ENCODE measurements around the gene RAB11FIP3.

The RAB11FIP3 gene

DNA sequence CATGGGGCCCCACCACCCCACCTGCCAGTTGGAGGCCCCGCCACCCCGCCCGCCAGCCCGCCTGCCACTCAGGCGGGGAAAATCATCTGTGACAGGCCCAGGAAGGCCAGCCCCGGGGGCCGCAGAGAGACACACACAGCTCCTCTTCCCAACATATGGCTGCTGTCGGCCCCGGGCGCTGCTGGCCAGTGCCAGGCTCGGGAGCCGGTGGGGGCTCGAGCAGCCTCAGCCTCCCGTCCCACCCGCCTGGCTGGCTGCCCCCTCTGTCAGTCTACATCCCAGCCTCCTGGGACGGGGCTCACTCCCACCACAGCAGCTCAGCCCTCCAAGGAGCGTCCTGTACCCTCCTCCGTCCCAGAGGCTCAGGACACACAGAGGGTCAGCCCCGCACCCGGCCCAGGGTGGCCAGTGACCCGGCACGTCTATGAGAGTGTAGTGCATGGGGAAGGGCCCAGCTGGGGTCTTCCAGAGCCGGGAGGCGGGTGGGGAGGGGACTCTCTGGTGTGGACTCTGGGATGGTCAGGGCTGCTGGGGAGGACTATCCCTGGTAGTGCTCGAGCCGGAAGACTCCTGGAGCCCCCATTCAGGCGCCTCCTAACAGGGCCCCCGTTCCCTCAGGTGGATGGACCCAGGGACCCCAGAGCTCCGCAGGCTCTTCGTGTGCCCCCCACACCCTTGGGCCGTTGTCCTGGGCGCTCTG, 131.2 kb downstream of the RAB11FIP3 start:
- DNase-seq = no peak

GRCh38 chr16:557463-558297, 132.2 kb downstream of the RAB11FIP3 start:
- DNase-seq = no peak

DNA sequence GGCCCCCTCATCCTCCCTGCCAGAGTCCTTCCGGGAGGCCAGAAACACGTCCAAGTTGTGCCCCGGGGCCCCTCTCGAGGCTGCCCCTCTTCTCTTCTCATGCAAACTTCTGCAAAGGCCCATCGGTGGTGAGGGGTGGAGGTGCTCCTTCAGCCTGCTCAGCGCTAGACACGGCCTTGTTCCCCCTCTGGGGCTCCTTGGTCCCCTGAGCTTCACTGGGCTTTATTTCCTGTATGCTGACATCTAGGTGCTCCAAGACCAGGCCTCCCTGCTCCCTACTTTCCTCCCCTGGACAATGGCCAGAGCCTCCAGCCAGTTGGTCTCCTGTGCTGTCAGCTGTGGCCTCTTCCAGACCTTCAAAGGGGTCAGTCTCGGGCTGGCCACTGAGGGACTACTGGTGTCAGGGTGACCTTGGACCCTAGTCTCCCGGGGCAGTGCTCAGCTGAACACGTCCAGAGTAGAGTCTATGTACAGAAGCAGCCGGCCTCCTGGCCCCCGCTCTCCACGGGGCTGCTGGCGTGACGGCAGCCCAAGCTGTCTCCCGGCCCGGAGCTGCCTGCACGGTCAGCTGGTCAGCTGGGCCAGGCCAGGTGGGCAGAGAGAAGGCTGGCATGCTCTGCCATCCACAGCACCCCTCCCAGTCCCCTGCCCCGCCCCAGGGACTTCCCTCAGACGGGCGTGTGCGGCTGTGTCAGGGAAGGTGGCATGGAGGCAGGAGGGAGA, 133.0 kb downstream of the RAB11FIP3 start:
- DNase-seq = no peak

DNA sequence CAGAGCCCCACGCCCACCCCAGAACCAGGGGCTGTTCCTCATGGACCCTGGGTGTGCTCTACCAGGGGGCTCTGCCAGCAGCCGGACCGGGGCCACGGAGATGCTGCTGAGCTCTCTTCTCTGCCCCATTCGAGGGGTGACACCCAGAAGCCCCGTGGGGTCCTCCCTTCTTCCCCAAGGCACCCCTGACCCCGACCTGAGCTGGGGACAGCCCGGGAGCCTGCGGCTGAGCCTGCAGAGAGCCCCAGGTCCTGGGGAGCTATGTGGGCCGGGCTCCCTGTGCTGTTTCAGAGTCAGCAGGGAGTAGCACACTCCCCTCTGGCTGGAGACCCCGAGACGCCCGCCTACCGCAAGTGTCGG, 133.6 kb downstream of the RAB11FIP3 start:
- no peak for DNase-seq

- DNase-seq = no peak
Observed at GRCh38 chr16:559411-560203, 134.2 kb downstream of the RAB11FIP3 start.

- DNase-seq = no peak
Observed at GRCh38 chr16:560204-560700, 134.8 kb downstream of the RAB11FIP3 start, which contains the start of gene PRR35. Gene PRR35 (plus strand): TSS chr16:560394. CDS start chr16:563295, 2,901 bp downstream.

DNA sequence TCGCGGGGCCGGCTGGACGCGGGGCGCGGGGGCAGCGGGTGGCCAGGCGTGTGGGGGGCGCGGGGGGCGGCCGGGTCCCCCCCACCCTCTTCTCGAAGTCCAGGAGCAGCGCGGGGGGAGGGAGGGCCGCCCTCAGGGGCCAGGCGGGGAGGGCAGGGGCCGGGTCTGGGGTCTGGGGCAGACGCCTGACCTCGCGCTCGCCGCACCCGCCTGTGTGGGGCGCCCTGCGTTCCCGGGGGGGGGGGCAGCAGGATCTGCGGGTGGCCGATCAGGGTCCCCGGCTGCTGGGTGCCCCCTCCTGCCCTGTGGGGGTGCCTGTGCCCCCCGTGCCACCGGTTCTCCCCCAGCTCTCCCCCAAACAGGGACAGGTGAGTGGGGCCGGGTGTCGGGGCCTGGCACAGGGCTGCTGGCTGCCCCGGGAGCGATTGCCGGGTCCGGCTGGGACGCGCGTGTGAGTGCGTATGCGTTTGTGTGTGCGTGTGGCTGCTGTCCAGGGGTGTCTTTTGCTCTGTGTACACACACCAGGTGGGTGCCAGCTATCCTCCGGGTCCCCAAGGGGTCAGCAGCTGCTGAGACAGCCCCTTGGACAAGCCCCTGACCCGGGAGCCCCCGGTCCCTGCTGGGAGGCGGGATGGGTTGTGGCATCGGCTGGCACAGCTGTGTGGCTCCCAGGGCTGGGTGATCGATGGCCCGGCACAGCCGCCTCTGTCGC, 135.4 kb downstream of the RAB11FIP3 start:
- DNase-seq = no peak

GRCh38 chr16:561413-561794, 136.0 kb downstream of the RAB11FIP3 start:
- no peak for DNase-seq

DNA sequence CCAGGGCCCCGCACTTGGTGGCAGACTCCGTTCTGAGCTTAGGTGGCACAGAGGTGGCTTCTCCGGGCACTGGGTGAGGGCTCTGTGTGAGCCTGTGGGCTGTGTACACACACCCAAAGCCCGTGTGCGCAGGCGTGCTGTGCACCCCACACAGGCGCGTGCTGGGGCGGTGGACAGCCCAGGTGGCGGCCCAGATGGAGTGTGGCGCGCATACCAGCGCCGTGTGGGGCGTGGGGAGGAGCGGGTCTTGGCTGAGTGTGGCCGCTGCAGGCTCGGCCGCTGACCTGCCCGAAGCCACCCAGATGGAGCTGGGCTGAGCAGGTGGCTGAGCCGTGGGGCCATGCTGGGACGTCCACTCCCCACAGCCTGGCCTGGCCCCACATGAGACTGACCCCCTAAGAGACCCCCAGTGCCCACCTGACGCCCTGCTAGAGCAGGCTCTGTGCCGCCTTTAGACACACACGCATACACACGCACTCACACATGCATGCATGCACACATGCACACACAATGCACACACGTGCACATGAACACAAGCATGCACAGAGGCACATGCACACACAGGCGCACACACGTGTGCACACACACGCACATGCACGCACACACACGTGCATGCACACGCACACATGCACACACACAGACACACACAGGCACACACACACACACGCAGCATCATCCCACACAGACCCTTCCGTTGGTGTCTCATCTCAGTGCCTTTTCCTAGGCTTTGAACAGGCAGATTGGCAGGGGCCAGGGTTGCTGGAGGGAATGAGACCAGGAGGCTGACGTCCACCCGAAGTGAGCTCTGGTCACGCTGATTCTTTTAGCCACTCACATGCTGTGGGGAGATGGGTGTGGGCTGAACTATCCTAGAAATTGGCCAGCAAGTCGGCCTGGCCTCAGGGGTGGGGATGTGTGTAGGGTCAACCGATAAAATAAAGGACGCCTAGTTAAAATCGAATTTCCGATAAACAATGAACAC, 136.8 kb downstream of the RAB11FIP3 start:
- no peak for DNase-seq

GRCh38 chr16:563072-563644, 137.7 kb downstream of the RAB11FIP3 start:
- no peak for DNase-seq

GRCh38 chr16:564690-565418, 139.4 kb downstream of the RAB11FIP3 start:
- no peak for DNase-seq

DNA sequence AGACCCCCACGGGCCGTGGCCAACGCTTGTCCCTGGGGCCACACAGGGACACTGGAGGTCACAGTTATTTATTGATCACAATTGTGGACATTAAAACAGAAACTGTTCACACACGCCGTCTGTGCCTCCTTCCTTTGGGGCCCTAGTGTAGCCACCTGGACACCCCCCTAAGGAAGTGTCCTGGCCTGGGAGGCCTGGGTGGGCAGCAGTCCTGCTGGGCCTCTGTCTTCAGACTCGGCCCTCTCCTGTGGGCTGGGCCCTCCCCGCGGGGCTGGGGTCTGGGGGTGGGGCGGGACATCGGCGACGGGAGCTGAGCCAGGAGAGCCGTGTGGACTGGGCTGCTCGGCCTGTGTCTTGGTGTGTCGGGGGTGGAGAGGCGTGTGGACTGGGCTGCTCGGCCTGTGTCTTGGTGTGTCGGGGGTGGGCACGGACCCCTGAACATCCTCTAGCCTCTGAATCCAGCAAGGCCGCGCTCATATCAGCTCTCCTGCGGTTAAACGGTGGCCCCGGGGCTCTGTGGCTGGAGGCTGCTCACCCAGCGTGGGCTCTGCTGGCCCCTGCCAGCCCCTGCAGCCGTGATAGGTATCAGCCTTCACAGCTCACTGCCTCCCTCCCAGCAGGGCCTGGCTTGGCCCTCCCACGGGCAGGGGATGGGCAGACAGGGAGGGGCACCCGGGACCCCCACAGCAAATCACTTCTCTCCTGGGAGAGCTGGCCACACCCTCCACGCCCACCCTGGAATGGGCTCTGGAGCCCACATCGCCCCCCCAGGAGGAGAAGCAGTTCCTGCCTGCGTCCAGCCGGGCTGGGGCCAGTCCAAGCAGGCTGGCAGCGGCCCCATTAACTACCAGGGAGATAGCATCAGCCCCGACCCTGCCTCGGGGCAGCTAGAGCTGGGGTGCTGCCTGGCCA, 140.2 kb downstream of the RAB11FIP3 start:
- DNase-seq = no peak

GRCh38 chr16:566475-567372, 141.3 kb downstream of the RAB11FIP3 start, which contains the start of gene NHLRC4:
Gene NHLRC4 (plus strand): TSS chr16:567005. CDS start chr16:568048, 1,043 bp downstream.
- peak; percentile 21 to 36 for DNase-seq

- DNase-seq = no peak
Observed at GRCh38 chr16:567373-568256, 142.2 kb downstream of the RAB11FIP3 start.

GRCh38 chr16:568401-569258, 143.2 kb downstream of the RAB11FIP3 start:
- DNase-seq = no peak

Data from stimulated activated CD4-positive, alpha-beta T cell treated with anti-CD3 and anti-CD28 coated beads, Interleukin-4, amount 100 ng/mL, for 4 hours (primary cell).